HAP-1 (cell line): ENCODE results near the gene PLBD2.

Experiments used
- DNase-seq, 2 experiments: peaks; one replicate each; pipeline ENCODE4 v3.0.0-alpha.2; 2016 to 2020; ENCODE audit warnings: low spot score in 2 of 2
- H3K27me3 ChIP-seq: fragments of 250-450 bp; sonication (Bioruptor Pico); 2 replicates; pipeline ENCODE4 v1.5.1; 2020; ENCODE audit warnings: low read depth, mild to moderate bottlenecking, moderate library complexity
- H3K36me3 ChIP-seq: fragments of 250-450 bp; sonication (Bioruptor Pico); replicated peaks from 2 replicates; pipeline ENCODE4 v1.5.1; 2020; ENCODE audit warnings: mild to moderate bottlenecking
- H3K4me1 ChIP-seq: fragments of 250-450 bp; sonication (Bioruptor Pico); 2 replicates; pipeline ENCODE4 v1.5.1; 2020; ENCODE audit warnings: mild to moderate bottlenecking
- H3K4me3 ChIP-seq: fragments of 250-450 bp; sonication (Bioruptor Pico); 2 replicates; pipeline ENCODE4 v1.5.1; 2020; ENCODE audit warnings: mild to moderate bottlenecking, moderate library complexity
- H3K9me3 ChIP-seq: fragments of 250-450 bp; sonication (Bioruptor Pico); 2 replicates; pipeline ENCODE4 v1.5.1; 2020; ENCODE audit warnings: mild to moderate bottlenecking, moderate library complexity
- in situ Hi-C: fragments of 300-500 bp; cut with MboI; formaldehyde crosslinking; loops from 3 replicates; pipeline ENCODE4 v1.14.3; 2020; ENCODE audit warnings: low sequenced_read_pairs, inconsistent platforms, mixed read lengths

The PLBD2 gene

GRCh38 chr12:113432986-113433385 lies 74.6 kb downstream of the PLBD2 start:
- DNase-seq: no peak
- Histone ChIP-seq H3K4me1 (no peaks in the 10 kb centered on the region), H3K9me3 (0 out of 2 replicates have a peak, but pooled peaks cover 3% of the 10 kb centered on the region), H3K27me3 (no peaks in the 10 kb centered on the region), H3K4me3 (no peak overlapping the region), H3K36me3 (no peaks in the 10 kb centered on the region)
- in situ Hi-C loops: no loop called here

- DNase-seq: no peak
- Histone ChIP-seq H3K4me3 (no peak overlapping the region), H3K36me3 (no peaks in the 10 kb centered on the region), H3K27me3 (no peaks in the 10 kb centered on the region), H3K4me1 (no peaks in the 10 kb centered on the region), H3K9me3 (no peaks in the 10 kb centered on the region)
- in situ Hi-C loops: loop anchor here (5.0 kb wide), 1 partner anchor 477 kb away; no protein-coding TSS in a partner anchor
Measured at GRCh38 chr12:113435367-113435766, 77.0 kb downstream of the PLBD2 start.

- H3K9me3 ChIP-seq: no peaks in the 10 kb centered on the region
- no peaks in the 10 kb centered on the region for H3K36me3 ChIP-seq
- H3K27me3 ChIP-seq: no peaks in the 10 kb centered on the region
- no peaks in the 10 kb centered on the region for H3K4me1 ChIP-seq
- no peak for DNase-seq
- no peak overlapping the region for H3K4me3 ChIP-seq
- in situ Hi-C loops: loop anchor here (5.0 kb wide), 1 partner anchor 476 kb away; no protein-coding TSS in a partner anchor
Measured at GRCh38 chr12:113436586-113436985, 78.2 kb downstream of the PLBD2 start.

- Histone ChIP-seq H3K36me3 (no peaks in the 10 kb centered on the region), H3K4me1 (no peaks in the 10 kb centered on the region), H3K9me3 (no peaks in the 10 kb centered on the region), H3K4me3 (no peak overlapping the region), H3K27me3 (no peaks in the 10 kb centered on the region)
- in situ Hi-C loops: loop anchor here (5.0 kb wide), 1 partner anchor 475 kb away; no protein-coding TSS in a partner anchor
- DNase-seq: no peak
Measured at GRCh38 chr12:113436993-113437728, 78.8 kb downstream of the PLBD2 start.

- in situ Hi-C loops: loop anchor here (5.0 kb wide), 1 partner anchor 475 kb away; no protein-coding TSS in a partner anchor
- H3K27me3 ChIP-seq: no peaks in the 10 kb centered on the region
Measured at GRCh38 chr12:113437729-113438100, 79.3 kb downstream of the PLBD2 start.

GRCh38 chr12:113438523-113439300 lies 80.3 kb downstream of the PLBD2 start:
- H3K27me3 ChIP-seq: no peaks in the 10 kb centered on the region
- in situ Hi-C loops: loop anchor here (5.0 kb wide), 1 partner anchor 474 kb away; no protein-coding TSS in a partner anchor
- DNase-seq: no peak

More at GRCh38 chr12:113437729-113438100, 79.3 kb downstream of the PLBD2 start:
- Histone ChIP-seq H3K4me1 (no peaks in the 10 kb centered on the region), H3K9me3 (no peaks in the 10 kb centered on the region), H3K36me3 (no peaks in the 10 kb centered on the region), H3K4me3 (no peak overlapping the region)
- no peak for DNase-seq

GRCh38 chr12:113439301-113439597 lies 80.9 kb downstream of the PLBD2 start:
- DNase-seq: no peak
- Histone ChIP-seq H3K4me1 (no peaks in the 10 kb centered on the region), H3K36me3 (no peaks in the 10 kb centered on the region), H3K4me3 (no peak overlapping the region), H3K27me3 (no peaks in the 10 kb centered on the region), H3K9me3 (no peaks in the 10 kb centered on the region)
- in situ Hi-C loops: loop anchor here (5.0 kb wide), 1 partner anchor 473 kb away; no protein-coding TSS in a partner anchor

More at GRCh38 chr12:113438523-113439300, 80.3 kb downstream of the PLBD2 start:
- no peak overlapping the region for H3K4me3 ChIP-seq
- H3K36me3 ChIP-seq: no peaks in the 10 kb centered on the region
- no peaks in the 10 kb centered on the region for H3K4me1 ChIP-seq
- H3K9me3 ChIP-seq: no peaks in the 10 kb centered on the region

GRCh38 chr12:113439606-113440030 lies 81.2 kb downstream of the PLBD2 start:
- H3K4me3 ChIP-seq: no peak overlapping the region
- in situ Hi-C loops: loop anchor here (5.0 kb wide), 1 partner anchor 473 kb away; no protein-coding TSS in a partner anchor
- DNase-seq: peak; percentile 47 to 86
- H3K4me1 ChIP-seq: no peaks in the 10 kb centered on the region
- no peaks in the 10 kb centered on the region for H3K27me3 ChIP-seq
- H3K36me3 ChIP-seq: no peaks in the 10 kb centered on the region
- no peaks in the 10 kb centered on the region for H3K9me3 ChIP-seq

GRCh38 chr12:113440336-113440735 lies 81.9 kb downstream of the PLBD2 start:
- DNase-seq: no peak
- H3K4me3 ChIP-seq: no peak overlapping the region
- no peaks in the 10 kb centered on the region for H3K36me3 ChIP-seq
- in situ Hi-C loops: no loop called here
- no peaks in the 10 kb centered on the region for H3K27me3 ChIP-seq
- no peaks in the 10 kb centered on the region for H3K4me1 ChIP-seq
- H3K9me3 ChIP-seq: no peaks in the 10 kb centered on the region
